SJCRH30 (cell line): ENCODE results near the gene TXNDC2. TPM values are rescaled to one million over a fixed set of nuclear protein-coding genes. Genes with fewer than 3 reads are reported as not detected.
"Not testable (repeated sequence)": the region's sequence is repeated elsewhere in the genome, so short reads cannot be mapped to it uniquely, and the experiment has no call there.

Source experiments
- DNase-seq, 2 experiments: peaks; one replicate each; pipeline ENCODE4 v3.0.0-alpha.2; 2015 to 2020
- H3K27ac ChIP-seq: fragments of 250-450 bp; sonication (Bioruptor Pico); 2 replicates; pipeline ENCODE4 v1.5.1; 2020; ENCODE audit warnings: mild to moderate bottlenecking, moderate library complexity
- H3K27me3 ChIP-seq: fragments of 250-450 bp; sonication (Bioruptor Pico); 2 replicates; pipeline ENCODE4 v1.5.1; 2020; ENCODE audit warnings: mild to moderate bottlenecking, moderate library complexity
- H3K36me3 ChIP-seq: fragments of 250-450 bp; sonication (Bioruptor Pico); 2 replicates; pipeline ENCODE4 v1.5.1; 2020; ENCODE audit warnings: mild to moderate bottlenecking, moderate library complexity
- H3K4me1 ChIP-seq: fragments of 250-450 bp; sonication (Bioruptor Pico); 2 replicates; pipeline ENCODE4 v1.5.1; 2020; ENCODE audit warnings: mild to moderate bottlenecking, moderate library complexity
- H3K4me3 ChIP-seq: fragments of 250-450 bp; sonication (Bioruptor Pico); 2 replicates; pipeline ENCODE4 v1.5.1; 2020; ENCODE audit warnings: mild to moderate bottlenecking, moderate library complexity
- H3K9me3 ChIP-seq: fragments of 250-450 bp; sonication (Bioruptor Pico); replicated peaks from 2 replicates; pipeline ENCODE4 v1.5.1; 2020; ENCODE audit warnings: mild to moderate bottlenecking, moderate library complexity
- total RNA-seq: library from RNA; depleted of rRNA; stranded (reverse); fragments of >200 nt; shearing (Covaris generic); gene quantifications from 2 replicates; pipeline ENCODE4 v1.2.3, GENCODE V29; 2014

The TXNDC2 gene
- total RNA-seq, 1 experiment from 2014 or later, result 0.06 TPM

DNA sequence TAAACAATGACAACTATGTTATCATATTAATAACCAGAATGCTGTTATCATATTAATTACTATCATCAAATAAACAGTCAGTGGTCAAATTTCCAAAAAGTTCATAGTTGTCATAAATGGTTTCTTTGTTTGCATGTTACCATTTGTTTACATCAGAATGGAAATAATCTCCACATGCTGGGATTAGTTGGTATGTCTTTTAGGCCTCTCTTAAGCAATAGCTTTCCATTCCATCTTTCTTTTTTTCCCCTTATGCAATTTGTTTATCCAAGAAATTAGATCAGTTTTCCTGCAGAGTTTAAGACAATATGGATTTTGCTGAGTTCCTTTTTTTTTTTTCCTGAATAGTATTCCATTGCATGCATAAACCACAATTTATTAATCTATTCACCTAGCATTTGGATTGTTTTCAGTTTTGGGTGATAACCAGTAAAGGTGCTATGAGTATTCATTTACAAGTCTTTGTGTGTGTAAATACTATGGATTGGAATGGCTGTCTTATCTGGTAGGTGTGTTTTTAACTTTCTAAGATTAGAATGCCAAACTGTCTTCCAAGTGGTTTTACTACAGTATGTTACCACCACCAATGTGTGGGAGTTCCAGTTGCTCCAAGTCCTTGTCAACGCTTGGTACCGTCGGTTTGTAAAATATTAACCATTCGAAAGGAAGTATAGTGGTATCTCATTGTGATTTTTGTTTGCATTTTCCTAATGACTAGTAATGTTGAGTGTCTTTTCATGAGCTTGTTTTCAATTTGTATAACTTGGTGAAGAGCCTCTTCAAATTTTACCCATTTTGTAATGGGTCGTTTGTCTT, 33.3 kb upstream of the TXNDC2 start:
- DNase-seq, result no peak
- peaks cover 9% of the 10 kb centered on the region; the same call in 1 of the 2 replicates for H3K4me1 ChIP-seq
- H3K27me3 ChIP-seq, result no peaks in the 10 kb centered on the region
- no peaks in the 10 kb centered on the region for H3K9me3 ChIP-seq
- H3K4me3 ChIP-seq, result no peak overlapping the region
- H3K27ac ChIP-seq, result no peak overlapping the region
- no peaks in the 10 kb centered on the region for H3K36me3 ChIP-seq

DNA sequence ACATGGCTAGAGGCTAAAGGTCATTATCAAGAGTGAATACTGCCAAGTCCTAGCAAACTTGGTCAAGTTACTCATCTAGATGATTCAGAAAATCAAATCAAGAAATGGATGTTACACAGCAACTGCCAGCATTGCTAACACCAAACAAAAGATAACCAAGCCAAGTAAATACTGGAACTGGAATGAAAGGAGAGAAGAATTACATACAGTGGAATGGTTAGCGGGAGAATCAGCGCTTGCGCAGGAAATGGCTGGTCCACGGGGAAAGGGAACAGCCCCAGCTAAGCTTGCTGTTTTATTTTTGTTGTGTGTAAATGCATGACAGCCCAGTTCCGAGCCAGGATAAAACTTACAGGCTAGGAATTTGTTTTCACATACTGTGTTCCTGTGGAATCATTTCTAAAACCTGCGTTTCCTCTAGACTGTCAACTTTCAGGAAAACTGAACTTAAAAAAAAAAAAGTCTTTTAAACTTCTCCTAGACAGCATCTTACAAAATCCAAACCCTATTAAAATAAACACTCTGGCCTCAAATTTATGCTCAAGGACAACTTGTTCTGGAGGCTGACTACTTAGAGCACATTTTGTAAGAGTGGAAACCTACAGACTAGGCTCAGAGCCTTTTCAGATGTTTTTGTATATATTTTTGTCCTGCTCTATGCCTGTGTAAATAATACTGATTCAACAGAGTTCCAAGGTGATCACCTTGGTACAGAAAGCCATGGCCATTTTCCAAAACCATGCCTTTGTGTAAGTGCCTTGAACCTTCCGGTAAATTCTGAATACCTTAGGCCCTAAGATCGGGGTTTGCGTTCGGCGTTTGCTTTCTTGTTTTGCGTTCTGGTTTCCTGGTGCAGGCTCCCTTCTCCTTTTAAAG, 30.7 kb upstream of the TXNDC2 start:
- DNase-seq, result no peak
- Histone ChIP-seq H3K4me1 (no peaks in the 10 kb centered on the region), H3K36me3 (no peaks in the 10 kb centered on the region), H3K9me3 (no peaks in the 10 kb centered on the region), H3K4me3 (no peak overlapping the region), H3K27ac (no peak overlapping the region), H3K27me3 (no peaks in the 10 kb centered on the region)

DNA sequence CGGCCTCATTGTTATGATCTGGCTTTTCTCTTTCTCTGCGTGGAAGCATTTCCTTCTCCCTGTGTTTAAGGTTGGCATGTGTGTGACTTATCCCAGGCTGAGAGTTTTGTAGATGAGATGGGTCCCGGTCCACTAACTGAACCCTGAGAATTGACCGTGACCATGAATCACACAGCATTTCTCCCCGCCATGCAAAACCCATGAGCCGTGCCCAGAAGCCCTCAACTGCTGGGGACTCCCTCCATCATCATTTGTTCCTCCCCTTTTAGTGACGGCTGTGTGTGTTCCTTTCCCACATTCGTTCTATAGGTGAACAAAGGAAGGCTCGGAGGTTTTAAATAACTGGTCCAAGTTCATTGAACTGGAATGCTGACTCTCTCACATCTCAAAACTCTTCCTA, 30.1 kb upstream of the TXNDC2 start:
- H3K36me3 ChIP-seq, result no peaks in the 10 kb centered on the region
- H3K9me3 ChIP-seq, result no peaks in the 10 kb centered on the region
- DNase-seq, result no peak
- H3K27ac ChIP-seq, result no peak overlapping the region
- H3K4me3 ChIP-seq, result no peak overlapping the region
- no peaks in the 10 kb centered on the region for H3K27me3 ChIP-seq
- no peaks in the 10 kb centered on the region for H3K4me1 ChIP-seq

DNA sequence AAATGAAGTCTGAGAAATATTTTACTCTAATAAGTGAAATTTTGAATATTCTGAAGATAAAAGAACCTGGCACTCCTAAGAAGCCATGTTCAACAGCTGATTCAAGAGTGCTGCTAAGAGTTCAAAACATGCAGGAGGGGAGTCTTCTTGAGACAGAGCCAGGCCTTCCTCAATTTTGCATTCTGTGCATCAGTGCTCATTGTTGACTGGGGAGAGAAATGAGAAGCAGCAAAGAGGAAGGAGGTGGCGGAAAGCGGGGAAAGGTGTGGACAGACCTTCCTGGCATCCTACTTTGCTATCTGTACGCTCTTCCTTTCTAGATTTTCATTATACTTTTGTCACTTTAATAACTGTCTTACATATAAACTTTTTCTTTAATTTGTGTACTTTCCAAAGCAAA, 29.7 kb upstream of the TXNDC2 start:
- Histone ChIP-seq H3K27me3 (no peaks in the 10 kb centered on the region), H3K9me3 (no peaks in the 10 kb centered on the region), H3K36me3 (no peaks in the 10 kb centered on the region), H3K4me1 (no peaks in the 10 kb centered on the region), H3K4me3 (no peak overlapping the region), H3K27ac (no peak overlapping the region)
- DNase-seq, result no peak

DNA sequence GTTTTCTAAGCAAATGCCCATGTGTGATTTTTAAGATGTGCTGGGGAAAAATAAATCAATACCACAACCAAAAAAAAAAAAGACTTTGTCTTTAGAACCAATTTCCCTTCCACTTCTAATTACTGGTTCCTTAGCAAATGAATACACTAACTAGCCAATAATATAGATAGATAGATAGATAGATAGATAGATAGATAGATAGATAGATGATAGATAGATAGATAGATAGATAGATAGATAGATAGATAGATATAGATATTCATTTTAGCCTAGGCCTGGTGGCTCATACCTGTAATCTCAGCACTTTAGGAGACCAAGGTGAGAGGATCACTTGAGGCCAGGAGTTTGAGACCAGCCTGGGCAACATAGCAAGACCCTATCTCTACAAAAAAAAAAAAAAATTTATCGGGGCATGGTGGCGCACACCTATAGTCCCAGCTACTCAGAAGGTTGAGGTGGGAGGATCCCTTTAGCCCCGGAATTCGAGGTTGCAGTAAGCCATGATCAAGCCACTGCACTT, 28.2 kb upstream of the TXNDC2 start:
- not testable (repeated sequence) for H3K27me3 ChIP-seq, H3K9me3 ChIP-seq, H3K4me3 ChIP-seq, H3K4me1 ChIP-seq, H3K36me3 ChIP-seq, H3K27ac ChIP-seq, DNase-seq

DNA sequence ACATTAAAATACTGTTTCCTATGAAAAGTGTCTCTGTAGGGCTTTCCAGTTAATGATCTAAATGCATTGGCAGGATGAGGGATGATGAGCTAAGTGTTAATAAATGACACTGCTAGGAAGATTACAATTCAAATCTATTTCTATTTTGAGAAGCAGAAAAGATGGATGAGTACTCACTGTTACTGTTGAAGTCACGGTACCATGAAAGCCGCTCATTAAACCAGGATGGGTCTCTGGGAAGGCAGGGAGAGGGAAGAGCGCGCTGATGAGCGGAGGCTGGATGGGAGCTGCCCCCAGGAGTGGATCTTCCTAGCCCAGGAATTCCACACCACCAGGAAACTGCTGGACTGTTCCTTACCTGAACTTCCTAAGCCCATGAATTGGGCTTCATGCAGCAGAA, 27.1 kb upstream of the TXNDC2 start:
- H3K4me3 ChIP-seq, result no peak overlapping the region
- H3K9me3 ChIP-seq, result no peaks in the 10 kb centered on the region
- DNase-seq, result no peak
- H3K36me3 ChIP-seq, result no peaks in the 10 kb centered on the region
- no peak overlapping the region for H3K27ac ChIP-seq
- no peaks in the 10 kb centered on the region for H3K4me1 ChIP-seq
- no peaks in the 10 kb centered on the region for H3K27me3 ChIP-seq

DNA sequence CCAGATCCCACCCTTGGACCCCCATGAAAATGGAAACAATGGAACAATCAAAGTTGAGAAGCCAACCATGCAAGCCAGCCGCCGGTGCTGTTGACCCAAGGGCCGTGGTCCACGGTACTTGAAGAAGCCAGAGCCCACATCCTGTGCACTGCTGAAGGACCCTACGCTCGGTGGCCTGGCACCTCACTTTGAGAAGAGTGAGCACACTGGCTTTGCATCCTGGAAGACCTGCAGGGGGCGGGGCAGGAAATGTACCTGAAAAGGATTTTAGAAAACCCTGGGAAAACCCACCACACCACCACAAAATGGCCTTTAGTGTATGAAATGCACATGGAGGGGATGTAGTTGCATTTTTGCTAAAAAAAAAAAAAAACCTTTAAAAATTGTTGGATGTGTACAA, 26.5 kb upstream of the TXNDC2 start:
- Histone ChIP-seq H3K9me3 (no peaks in the 10 kb centered on the region), H3K4me3 (no peak overlapping the region), H3K36me3 (no peaks in the 10 kb centered on the region), H3K27me3 (no peaks in the 10 kb centered on the region), H3K27ac (no peak overlapping the region), H3K4me1 (no peaks in the 10 kb centered on the region)
- no peak for DNase-seq

DNA sequence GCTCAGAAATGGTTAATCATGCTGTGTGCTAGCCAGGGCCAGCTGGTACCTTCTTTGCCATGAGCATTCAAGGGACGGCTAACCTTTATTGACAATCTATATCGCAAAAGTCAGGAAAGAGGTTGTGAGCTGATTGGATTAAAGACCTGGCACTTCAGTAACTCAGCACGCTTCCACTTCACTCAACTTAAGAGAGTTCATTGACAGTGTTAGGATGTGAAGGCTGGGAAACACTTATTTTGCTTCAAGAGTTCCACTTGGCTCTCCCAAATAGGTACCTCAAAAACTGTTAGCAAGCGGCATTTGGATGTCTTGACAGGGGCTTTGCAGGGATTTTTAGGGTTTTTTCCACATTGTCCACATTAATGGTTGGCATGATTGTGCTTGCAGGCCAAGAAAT, 25.1 kb upstream of the TXNDC2 start:
- Histone ChIP-seq H3K4me3 (no peak overlapping the region), H3K27ac (no peak overlapping the region), H3K27me3 (no peaks in the 10 kb centered on the region), H3K4me1 (no peaks in the 10 kb centered on the region), H3K36me3 (no peaks in the 10 kb centered on the region), H3K9me3 (no peaks in the 10 kb centered on the region)
- no peak for DNase-seq

DNA sequence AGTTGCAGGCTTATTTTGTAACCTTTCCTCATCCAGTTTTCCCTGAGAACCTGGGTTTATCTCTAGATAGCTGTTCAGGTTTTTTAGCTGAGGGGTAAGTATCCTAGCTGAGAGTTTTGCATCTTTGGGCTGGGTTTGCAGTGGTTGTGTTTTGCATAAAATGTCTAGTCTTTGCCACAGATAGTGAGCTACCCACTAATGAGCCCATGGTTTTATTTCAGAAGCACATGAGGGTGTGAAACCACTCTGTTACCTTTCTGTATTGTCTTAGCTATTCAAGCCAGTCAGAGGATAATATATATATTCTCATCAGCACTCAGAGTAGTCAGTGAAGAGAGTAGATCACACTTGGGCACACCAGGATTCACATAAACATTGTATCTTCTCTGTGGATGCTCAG, 24.6 kb upstream of the TXNDC2 start:
- no peak for DNase-seq
- no peaks in the 10 kb centered on the region for H3K9me3 ChIP-seq

DNA sequence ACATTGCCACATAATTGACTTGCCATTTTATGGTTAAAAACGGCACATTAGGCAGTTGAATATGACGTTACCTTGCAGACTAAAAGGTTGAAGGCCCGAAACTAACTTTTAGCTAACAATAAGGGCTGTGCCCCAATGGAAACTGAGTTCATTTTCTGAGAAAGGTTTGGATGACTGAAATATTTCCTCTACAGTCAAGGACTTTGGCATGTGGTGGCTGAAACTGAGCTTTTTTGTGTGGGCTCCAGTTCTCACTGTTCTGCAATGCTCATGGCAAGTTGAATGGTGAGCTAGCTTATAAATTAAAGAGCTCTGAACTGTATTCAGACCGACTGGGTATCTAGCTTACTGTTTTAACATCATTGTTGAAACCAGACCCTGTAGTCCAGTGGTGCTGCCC, 23.8 kb upstream of the TXNDC2 start:
- H3K9me3 ChIP-seq, result no peaks in the 10 kb centered on the region
- no peaks in the 10 kb centered on the region for H3K27me3 ChIP-seq
- no peak overlapping the region for H3K4me3 ChIP-seq
- no peaks in the 10 kb centered on the region for H3K36me3 ChIP-seq
- H3K4me1 ChIP-seq, result no peaks in the 10 kb centered on the region
- no peak overlapping the region for H3K27ac ChIP-seq
- no peak for DNase-seq

More for the DNA sequence above, 24.6 kb upstream of the TXNDC2 start:
- Histone ChIP-seq H3K4me3 (no peak overlapping the region), H3K4me1 (no peaks in the 10 kb centered on the region), H3K27me3 (no peaks in the 10 kb centered on the region), H3K36me3 (no peaks in the 10 kb centered on the region), H3K27ac (no peak overlapping the region)

DNA sequence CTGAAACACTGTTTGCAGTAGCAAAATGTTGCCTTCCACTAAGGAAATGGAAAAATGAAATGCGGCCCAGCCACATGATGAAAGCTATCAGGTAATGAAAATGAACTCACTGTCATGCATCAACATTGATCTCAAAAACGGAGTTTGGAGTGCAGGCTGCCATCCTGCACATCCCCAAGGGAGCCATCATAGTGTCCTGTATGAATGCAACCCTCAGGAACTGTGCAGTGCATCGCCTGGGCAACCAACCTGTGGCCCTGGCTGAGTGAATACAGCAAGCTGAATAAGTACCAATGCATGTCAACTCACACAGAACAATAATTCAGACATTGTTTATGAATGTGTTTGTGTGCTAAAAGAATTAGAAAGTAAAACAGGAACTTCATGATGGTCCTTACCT, 23.1 kb upstream of the TXNDC2 start:
- Histone ChIP-seq H3K27ac (no peak overlapping the region), H3K27me3 (no peaks in the 10 kb centered on the region), H3K4me1 (no peaks in the 10 kb centered on the region), H3K4me3 (no peak overlapping the region), H3K9me3 (no peaks in the 10 kb centered on the region), H3K36me3 (no peaks in the 10 kb centered on the region)
- DNase-seq, result no peak

DNA sequence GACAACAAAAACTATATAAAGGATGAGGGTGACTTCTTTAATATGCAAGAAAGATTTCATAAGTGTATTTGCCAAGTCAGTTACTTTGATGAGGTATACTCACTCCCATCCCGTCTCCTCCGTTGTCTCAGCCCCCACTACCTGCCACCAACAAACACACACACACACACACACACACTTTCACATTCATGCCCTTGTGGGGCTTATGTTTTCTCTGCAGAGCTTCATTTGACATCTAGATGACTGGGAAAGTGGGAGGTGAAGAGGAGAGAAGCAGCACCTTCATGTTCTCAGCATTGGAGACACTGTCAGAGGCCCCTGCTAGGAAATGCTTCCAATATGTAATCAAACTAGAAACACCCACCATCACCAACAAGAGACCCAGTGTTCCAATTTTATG, 22.5 kb upstream of the TXNDC2 start:
- Histone ChIP-seq H3K27ac (no peak overlapping the region), H3K4me3 (no peak overlapping the region), H3K27me3 (no peaks in the 10 kb centered on the region), H3K36me3 (no peaks in the 10 kb centered on the region), H3K9me3 (no peaks in the 10 kb centered on the region), H3K4me1 (no peaks in the 10 kb centered on the region)
- no peak for DNase-seq

DNA sequence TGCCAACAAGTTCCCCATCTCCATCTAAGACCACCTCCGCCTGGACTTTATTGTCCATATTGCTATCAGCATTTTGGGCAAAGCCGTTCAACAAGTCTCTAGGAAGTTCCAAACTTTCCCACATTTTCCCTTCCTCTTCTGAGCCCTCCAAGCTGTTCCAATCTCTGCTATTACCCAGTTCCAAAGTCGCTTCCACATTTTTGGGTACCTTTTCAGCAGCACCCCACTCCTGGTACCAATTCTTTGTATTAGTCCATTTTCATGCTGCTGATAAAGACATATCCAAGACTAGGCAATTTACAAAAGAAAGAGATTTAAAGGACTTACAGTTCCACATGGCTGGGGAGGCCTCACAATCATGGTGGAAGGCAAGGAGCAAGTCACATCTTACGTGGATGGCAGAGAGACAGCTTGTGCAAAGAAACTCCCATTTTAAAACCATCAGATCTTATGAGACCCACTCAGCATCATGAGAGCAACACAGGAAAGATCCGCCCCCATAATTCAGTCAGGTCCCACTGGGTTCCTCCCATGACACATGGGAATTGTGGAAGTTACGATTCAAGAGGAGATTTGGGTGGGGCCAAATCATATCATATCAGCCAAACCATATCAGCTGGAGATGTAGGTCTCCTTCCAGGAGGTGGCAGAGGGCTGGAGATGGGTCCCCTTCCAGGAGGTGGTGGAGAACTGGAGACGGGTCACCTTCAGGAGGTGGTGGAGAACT, 19.8 kb upstream of the TXNDC2 start:
- Histone ChIP-seq H3K4me1 (no peaks in the 10 kb centered on the region), H3K36me3 (no peaks in the 10 kb centered on the region), H3K9me3 (no peaks in the 10 kb centered on the region), H3K4me3 (no peak overlapping the region), H3K27ac (no peak overlapping the region), H3K27me3 (no peaks in the 10 kb centered on the region)
- no peak for DNase-seq

DNA sequence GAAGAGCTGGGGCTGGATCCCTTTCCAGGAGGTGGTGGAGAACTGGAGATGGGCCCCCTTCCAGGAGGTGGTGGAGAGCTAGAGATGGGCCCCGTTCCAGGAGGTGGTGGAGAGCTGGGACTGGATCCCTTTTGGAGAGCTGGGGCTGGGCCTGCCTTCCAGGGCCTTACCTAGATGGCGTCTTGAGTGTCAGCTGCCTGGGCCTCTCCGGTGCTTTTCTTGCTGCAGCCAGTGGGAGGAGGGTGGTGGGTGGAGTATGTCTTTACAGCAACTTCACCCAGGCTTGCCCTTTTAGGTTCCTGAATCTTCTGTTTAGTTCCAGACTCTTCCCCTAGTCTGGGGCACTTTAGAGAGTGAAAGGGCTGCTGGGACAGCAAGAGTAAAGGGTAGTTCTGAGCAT, 19.1 kb upstream of the TXNDC2 start:
- H3K36me3 ChIP-seq, result no peaks in the 10 kb centered on the region
- no peaks in the 10 kb centered on the region for H3K4me1 ChIP-seq
- H3K4me3 ChIP-seq, result no peak overlapping the region
- H3K9me3 ChIP-seq, result no peaks in the 10 kb centered on the region
- DNase-seq, result no peak
- H3K27me3 ChIP-seq, result no peaks in the 10 kb centered on the region
- no peak overlapping the region for H3K27ac ChIP-seq

DNA sequence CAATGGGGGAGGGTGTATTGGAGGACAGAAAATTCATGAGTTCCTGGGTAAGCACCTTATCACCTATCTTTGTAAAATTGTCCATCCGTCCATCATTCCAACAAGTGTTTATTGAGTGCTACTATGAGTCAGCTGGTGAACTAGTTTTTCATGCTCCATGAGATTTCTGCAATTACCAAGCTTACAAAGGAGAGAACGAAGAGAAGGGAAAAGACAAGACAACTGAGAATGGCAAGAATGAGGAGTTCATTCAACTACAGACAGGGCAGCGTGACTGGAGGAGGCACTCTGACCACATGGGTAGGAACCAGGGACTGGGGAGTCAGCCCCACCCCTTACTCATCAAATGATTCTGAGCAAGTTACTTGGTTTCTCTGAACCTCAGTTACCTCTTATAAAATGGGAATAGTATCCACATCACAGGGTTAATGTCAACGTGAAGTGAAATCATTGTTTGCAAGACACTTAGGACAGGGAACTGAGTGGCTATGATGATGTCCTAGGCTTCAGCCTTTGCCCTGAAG, 18.6 kb upstream of the TXNDC2 start:
- H3K4me1 ChIP-seq, result no peaks in the 10 kb centered on the region
- no peaks in the 10 kb centered on the region for H3K27me3 ChIP-seq
- H3K9me3 ChIP-seq, result no peaks in the 10 kb centered on the region

More for the DNA sequence above, 18.6 kb upstream of the TXNDC2 start:
- no peak for DNase-seq
- Histone ChIP-seq H3K36me3 (no peaks in the 10 kb centered on the region), H3K4me3 (no peak overlapping the region), H3K27ac (no peak overlapping the region)
